22Rv1 (cell line): ENCODE data around the gene COL10A1.

Experiments used
- H3K27ac ChIP-seq: fragments of 450-650 bp; 2 replicates; pipeline ENCODE4 v1.5.1; 2017
- CTCF ChIP-seq: fragments of 450-650 bp; IDR thresholded peaks from 2 replicates; pipeline ENCODE4 v1.5.1; 2017; ENCODE audit warnings: mild to moderate bottlenecking
- ZFX ChIP-seq: fragments of 450-650 bp; IDR thresholded peaks from 2 replicates; pipeline ENCODE4 v1.6.1; 2017; ENCODE audit warnings: antibody characterized with exemption, borderline replicate concordance

The COL10A1 gene

GRCh38 chr6:116126032-116126431 is at the start of gene COL10A1:
TSS of gene COL10A1 (minus strand) at chr6:116126132. CDS start at chr6:116125492, 640 bp downstream.
- TF ChIP-seq CTCF (no peak), ZFX (no peak)
- no peak within 1 kb of the TSS for H3K27ac ChIP-seq

GRCh38 chr6:116175344-116175743 is 49.4 kb upstream of the COL10A1 start:
- TF ChIP-seq ZFX (no peak), CTCF (no peak)
- no peak overlapping the region for H3K27ac ChIP-seq

GRCh38 chr6:116173928-116174327 is 48.0 kb upstream of the COL10A1 start:
- TF ChIP-seq ZFX (no peak), CTCF (no peak)
- H3K27ac ChIP-seq: no peak overlapping the region

GRCh38 chr6:116170358-116171057 is 44.6 kb upstream of the COL10A1 start:
- no peak overlapping the region for H3K27ac ChIP-seq
- TF ChIP-seq CTCF (no peak), ZFX (no peak)

GRCh38 chr6:116169880-116170279 is 43.9 kb upstream of the COL10A1 start:
- TF ChIP-seq CTCF (no peak), ZFX (no peak)
- no peak overlapping the region for H3K27ac ChIP-seq

- H3K27ac ChIP-seq: no peak overlapping the region
Measured at GRCh38 chr6:116168148-116168547, 42.2 kb upstream of the COL10A1 start.

More at GRCh38 chr6:116168148-116168547, 42.2 kb upstream of the COL10A1 start:
- TF ChIP-seq CTCF (no peak), ZFX (no peak)
